GM12892 (cell line): Measurements from ENCODE around the gene KRTAP12-4.
"Not testable (repeated sequence)": the region's sequence is repeated elsewhere in the genome, so short reads cannot be mapped to it uniquely, and the experiment has no call there.

ENCODE experiments used
- DNase-seq: peaks from one replicate; pipeline ENCODE4 v3.0.0; 2011; ENCODE audit not compliant: insufficient read length
- FAIRE-seq: peaks from 2 replicates; lab custom pipeline; 2011; peaks lifted over from hg19 to GRCh38; lab: Jason Lieb, UNC
- POLR2A ChIP-seq: IDR thresholded peaks from 2 replicates; pipeline ENCODE4 v1.6.1; 2011; ENCODE audit warnings: low read depth, low read length, control low read depth
- POLR2AphosphoS5 ChIP-seq: IDR thresholded peaks from 2 replicates; pipeline ENCODE4 v1.6.1; 2011; ENCODE audit warnings: low read depth, low read length, control low read depth
- TAF1 ChIP-seq: IDR thresholded peaks from 2 replicates; pipeline ENCODE4 v1.6.1; 2011; ENCODE audit warnings: low read depth, mild to moderate bottlenecking, control low read depth, low read length, borderline replicate concordance

KRTAP12-4 gene

DNA sequence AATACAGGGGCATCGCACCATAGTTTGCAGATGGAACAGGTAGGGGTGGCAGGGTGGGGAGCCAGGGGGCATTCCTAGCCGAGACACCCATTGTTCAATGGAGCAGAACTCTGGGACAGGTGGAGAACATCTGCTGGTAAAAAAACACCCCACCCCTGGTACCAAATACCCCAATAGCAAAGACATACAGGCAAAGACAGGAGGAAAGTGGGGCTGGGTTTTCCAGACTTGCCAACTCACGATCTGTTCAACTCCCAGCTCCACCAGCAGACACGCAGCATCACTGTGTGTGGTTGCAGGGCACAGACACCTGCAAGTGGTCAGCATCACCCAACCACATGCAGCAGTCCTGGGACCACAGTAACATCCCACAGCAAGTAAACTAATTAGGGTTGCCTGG is 42.9 kb downstream of the KRTAP12-4 start:
- no peak for FAIRE-seq
- TF ChIP-seq POLR2A (no peak), POLR2AphosphoS5 (no peak), TAF1 (no peak)
- no peak for DNase-seq

DNA sequence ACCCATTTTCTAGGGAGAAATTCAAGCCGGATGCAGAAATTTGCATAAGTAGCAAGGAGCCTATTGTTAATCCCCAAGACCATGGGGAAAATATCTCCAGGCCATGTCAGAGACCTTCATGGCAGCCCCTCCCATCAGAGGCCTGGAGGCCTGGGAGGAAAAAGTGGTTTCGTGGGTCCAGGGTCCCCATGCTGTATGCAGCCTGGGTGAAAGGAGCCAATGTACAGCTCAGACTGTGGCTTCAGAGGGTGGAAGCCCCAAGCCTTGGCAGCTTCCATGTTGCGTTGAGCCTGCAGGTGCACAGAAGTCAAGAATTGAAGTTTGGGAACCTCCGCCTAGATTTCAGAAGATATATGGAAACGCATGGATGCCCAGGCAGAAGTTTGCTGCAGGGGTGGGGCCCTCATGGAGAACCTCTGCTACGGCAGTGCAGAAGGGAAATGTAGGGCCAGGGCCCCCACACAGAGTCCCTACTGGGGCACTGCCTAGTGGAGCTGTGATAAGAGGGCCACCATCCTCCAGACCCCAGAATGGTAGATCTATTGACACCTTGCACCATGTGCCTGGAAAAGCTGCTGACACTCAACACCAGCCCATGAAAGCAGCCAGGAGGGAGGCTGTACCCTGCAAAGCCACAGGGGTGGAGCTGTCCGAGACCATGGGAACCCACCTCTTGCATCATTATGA is 44.2 kb downstream of the KRTAP12-4 start:
- FAIRE-seq, DNase-seq: not testable (repeated sequence)

DNA sequence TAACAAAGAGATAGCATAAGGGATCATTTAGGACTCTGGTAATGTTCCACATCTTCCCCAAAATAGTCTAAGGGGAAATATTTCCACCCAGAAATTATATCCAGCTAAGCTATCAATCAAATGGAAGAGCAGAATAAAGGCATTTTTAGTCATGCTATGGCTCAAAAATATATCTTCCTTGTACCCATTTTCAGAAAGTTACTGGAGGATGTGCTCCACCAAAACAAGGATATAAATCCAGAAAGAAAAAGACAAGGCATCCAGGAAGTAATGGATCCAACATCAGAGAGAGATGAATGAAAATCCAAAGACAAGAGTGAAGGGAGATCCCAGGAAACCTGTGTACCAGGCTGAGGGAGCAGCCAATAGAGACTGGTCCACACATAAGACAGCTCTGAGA is 45.3 kb downstream of the KRTAP12-4 start:
- FAIRE-seq (no peak), DNase-seq (no peak)
- TF ChIP-seq POLR2A (no peak), TAF1 (no peak), POLR2AphosphoS5 (no peak)

DNA sequence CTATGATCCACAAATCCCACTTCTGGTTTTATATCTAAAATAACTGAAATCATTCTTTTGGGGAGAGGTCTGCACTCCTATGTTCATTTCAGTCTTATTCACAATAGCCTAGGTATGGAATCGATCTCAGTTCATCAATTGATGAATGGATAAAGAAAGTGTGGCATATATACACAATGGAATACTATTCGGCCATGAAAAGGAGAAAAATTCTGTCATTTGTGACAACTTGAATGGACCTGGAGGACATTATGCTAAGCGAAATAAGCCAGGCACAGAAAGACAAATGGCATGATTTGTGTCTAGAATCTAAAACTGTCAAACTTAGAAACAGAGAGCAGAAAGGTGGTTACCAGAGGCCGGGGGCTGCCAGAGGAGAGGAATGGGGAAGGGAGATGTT is 48.0 kb downstream of the KRTAP12-4 start:
- DNase-seq (no peak), FAIRE-seq (no peak)
- TF ChIP-seq TAF1 (no peak), POLR2A (no peak), POLR2AphosphoS5 (no peak)
